ENCODE data around the gene ARHGAP25. TPM values are rescaled to one million over a fixed set of nuclear protein-coding genes. Genes with fewer than 3 reads are reported as not detected.

ARHGAP25 gene
- total RNA-seq, 6 donors from 2014 or later: 13.2 to 36.1 (median 26.3) TPM

DNA sequence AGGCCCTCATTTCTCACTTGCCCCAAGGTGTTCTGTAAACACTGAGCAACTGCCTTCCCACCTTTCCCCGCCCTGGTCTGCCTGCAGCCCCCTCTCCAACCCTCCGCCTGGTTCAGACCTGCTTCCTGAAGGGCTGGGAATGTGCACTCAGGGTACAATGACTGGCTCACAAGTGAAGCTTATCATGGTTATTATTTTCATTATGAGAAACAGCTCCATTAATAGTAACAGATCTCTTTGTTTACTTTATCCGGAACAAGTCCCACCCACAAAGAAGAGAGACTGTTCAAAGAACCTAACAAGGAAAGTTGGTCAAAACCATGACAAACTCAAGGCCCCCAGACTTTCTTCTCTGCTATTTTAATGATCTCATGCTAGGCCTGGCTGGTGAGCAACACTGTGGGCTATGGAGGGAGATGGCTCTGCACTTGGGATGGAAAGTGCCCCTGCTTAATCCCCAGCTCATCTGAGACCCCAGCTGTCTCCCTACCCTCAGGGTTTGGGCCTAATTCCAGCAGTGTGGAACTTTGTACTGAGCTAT is 36.7 kb downstream of the ARHGAP25 start:
- no peak for DNase-seq
- Histone ChIP-seq H3K4me1 (peaks cover 74 to 94% (median 81%) of the 10 kb centered on the region in 4 donors), H3K4me3 (no peak overlapping the region), H3K27ac (peak overlapping the region; percentile 66 to 87 (median 86)), H3K36me3 (no peaks in the 10 kb centered on the region), H3K27me3 (no peaks in the 10 kb centered on the region), H3K9me3 (no peaks in the 10 kb centered on the region)
- peak in 1 of 4 donors; percentile 33 for TF ChIP-seq EP300 (IDR thresholded peaks at IDR 0.05)
- TF ChIP-seq, protein P1, sequence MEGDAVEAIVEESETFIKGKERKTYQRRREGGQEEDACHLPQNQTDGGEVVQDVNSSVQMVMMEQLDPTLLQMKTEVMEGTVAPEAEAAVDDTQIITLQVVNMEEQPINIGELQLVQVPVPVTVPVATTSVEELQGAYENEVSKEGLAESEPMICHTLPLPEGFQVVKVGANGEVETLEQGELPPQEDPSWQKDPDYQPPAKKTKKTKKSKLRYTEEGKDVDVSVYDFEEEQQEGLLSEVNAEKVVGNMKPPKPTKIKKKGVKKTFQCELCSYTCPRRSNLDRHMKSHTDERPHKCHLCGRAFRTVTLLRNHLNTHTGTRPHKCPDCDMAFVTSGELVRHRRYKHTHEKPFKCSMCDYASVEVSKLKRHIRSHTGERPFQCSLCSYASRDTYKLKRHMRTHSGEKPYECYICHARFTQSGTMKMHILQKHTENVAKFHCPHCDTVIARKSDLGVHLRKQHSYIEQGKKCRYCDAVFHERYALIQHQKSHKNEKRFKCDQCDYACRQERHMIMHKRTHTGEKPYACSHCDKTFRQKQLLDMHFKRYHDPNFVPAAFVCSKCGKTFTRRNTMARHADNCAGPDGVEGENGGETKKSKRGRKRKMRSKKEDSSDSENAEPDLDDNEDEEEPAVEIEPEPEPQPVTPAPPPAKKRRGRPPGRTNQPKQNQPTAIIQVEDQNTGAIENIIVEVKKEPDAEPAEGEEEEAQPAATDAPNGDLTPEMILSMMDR (IDR thresholded peaks at IDR 0.05): no peak
- no peak for TF ChIP-seq POLR2A (IDR thresholded peaks at IDR 0.05)
- peak; percentile 50 to 60 for TF ChIP-seq POLR2AphosphoS5 (IDR thresholded peaks at IDR 0.05)
- WGBS, 2 donors: 35 to 45% methylated on average over 3 of the region's 3 CpGs
- ATAC-seq (ENCODE audit: low FRiP score in 2 of 2): no peak

DNA sequence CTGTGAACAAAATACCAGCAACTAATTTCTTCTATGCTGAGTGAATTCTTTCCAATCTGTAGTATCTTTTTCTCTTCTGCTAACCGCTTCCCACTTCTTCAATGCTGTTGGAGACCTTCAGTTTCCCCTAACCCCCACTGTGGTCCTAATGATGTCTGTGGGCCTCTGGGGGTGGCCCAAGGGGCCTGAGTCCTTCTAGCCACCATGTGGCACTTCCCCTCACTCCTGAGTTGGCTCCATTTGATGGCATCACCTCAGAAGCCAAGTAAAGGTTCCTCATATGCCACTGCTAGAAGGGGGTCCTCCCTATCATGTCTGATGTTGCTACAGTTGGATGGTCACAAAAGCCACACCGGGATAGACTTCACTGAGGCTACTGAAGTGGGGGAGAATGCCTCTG is 37.5 kb downstream of the ARHGAP25 start:
- H3K4me1 ChIP-seq: peaks cover 69 to 92% (median 77%) of the 10 kb centered on the region in 4 donors
- no peak for TF ChIP-seq EP300 (IDR thresholded peaks at IDR 0.05)
- TF ChIP-seq POLR2A (IDR thresholded peaks at IDR 0.05): no peak
- TF ChIP-seq, protein P1 (IDR thresholded peaks at IDR 0.05): no peak
- TF ChIP-seq POLR2AphosphoS5 (IDR thresholded peaks at IDR 0.05): no peak

DNA sequence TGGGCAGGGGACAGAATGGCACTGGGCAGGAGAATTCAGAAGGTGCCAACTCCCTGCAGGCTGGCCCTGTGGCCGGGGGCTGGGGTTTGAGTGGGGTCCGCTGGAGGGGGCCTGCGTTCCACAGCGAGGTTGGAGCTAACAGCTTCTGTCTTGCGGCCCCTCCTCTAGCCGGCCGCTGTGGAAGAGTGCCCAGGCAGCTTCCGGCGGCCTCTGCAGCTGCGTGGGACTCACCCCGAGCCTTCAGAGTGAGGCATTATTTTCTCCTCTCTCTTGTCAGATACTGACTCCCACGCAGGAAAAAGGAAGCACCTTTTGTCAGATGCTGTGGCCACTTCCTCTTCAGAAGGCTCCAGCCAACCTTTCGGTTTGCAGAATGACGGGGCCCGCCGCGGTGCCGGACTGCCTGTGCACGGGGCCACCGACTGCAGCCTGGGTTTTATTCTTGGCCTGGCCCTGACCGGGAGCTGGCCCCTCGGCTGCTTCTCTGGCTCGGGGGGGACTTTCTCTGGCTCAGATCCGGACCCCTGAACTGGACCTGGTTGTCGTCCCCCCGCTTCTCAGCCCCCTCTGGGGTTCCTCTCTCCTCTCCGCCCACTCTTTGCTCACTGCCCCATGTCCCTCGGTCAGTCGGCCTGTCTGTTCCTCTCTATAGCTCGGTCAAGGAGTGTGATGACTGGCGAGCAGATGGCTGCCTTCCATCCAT is 40.1 kb downstream of the ARHGAP25 start:
- Histone ChIP-seq H3K27ac (peak overlapping the region; percentile 83 to 94 (median 90)), H3K36me3 (no peaks in the 10 kb centered on the region), H3K27me3 (no peaks in the 10 kb centered on the region), H3K9me3 (no peaks in the 10 kb centered on the region), H3K4me1 (peaks cover 58 to 76% (median 67%) of the 10 kb centered on the region in 4 donors), H3K4me3 (peak overlapping the region in 3 of 4 donors; percentile 32 to 50 (median 47))
- WGBS, 2 donors: 19 to 20% methylated on average over 19 to 20 of the region's 31 CpGs
- peak; percentile 86 to 88 for ATAC-seq (ENCODE audit: low FRiP score in 2 of 2)
- DNase-seq: peak; percentile 89 to 92
- peak in 3 of 4 donors; percentile 27 to 70 (median 58) for TF ChIP-seq POLR2A (IDR thresholded peaks at IDR 0.05)
- TF ChIP-seq EP300 (IDR thresholded peaks at IDR 0.05): peak in 1 of 4 donors; percentile 41
- TF ChIP-seq POLR2AphosphoS5 (IDR thresholded peaks at IDR 0.05): peak; percentile 65 to 77
- TF ChIP-seq, protein P1 (IDR thresholded peaks at IDR 0.05): no peak

More for the DNA sequence above, 37.5 kb downstream of the ARHGAP25 start:
- 92 to 100% methylated on average over 2 of the region's 2 CpGs for WGBS, 2 donors
- Histone ChIP-seq H3K9me3 (no peaks in the 10 kb centered on the region), H3K27ac (peak overlapping the region; percentile 66 to 87 (median 86)), H3K27me3 (no peaks in the 10 kb centered on the region), H3K36me3 (no peaks in the 10 kb centered on the region), H3K4me3 (no peak overlapping the region)
- ATAC-seq (ENCODE audit: low FRiP score in 2 of 2) (no peak), DNase-seq (no peak)

DNA sequence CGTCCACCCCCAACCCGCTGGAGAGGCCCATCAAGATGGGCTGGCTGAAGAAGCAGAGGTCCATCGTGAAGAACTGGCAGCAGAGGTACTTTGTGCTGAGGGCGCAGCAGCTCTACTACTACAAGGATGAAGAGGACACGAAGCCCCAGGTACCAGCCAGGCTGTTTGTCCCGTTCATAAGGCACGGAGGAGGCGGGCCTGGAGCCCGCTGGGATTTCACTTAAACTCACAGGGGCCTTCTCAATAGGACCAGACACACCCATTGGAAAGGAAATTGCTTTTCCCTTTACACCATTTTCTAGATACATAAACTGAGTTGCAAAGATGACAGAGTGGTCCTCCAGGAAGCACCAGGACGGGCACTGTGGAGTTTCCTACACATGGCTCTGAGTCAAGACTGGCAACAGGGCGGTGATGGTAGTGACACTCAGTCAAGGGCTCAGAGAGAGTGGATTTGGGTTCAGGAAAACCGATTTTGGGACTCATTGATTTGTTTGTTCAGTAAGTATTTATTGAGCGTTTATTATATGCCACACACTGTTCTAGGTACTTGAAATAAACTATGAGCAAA is 40.7 kb downstream of the ARHGAP25 start:
- H3K27ac ChIP-seq: peak overlapping the region; percentile 83 to 94 (median 90)
- 49 to 62% methylated on average over 12 of the region's 13 CpGs for WGBS, 2 donors
- no peaks in the 10 kb centered on the region for H3K36me3 ChIP-seq
- peak overlapping the region in 3 of 4 donors; percentile 32 to 50 (median 47) for H3K4me3 ChIP-seq
- TF ChIP-seq POLR2A (IDR thresholded peaks at IDR 0.05) (no peak), POLR2AphosphoS5 (IDR thresholded peaks at IDR 0.05) (no peak), EP300 (IDR thresholded peaks at IDR 0.05) (no peak)
- TF ChIP-seq, protein P1 (IDR thresholded peaks at IDR 0.05): no peak
- no peaks in the 10 kb centered on the region for H3K9me3 ChIP-seq
- H3K27me3 ChIP-seq: no peaks in the 10 kb centered on the region
- H3K4me1 ChIP-seq: peaks cover 56 to 75% (median 64%) of the 10 kb centered on the region in 4 donors
- DNase-seq (no peak), ATAC-seq (ENCODE audit: low FRiP score in 2 of 2) (no peak)

All from upper lobe of left lung (tissue), 6 donors.